Natural killer cell (primary cell): ENCODE data around the gene PTPRT. TPM values are rescaled to one million over a fixed set of nuclear protein-coding genes. Genes with fewer than 3 reads are reported as not detected.

ENCODE experiments used
- ATAC-seq, 3 donors: fragments of 150-1000 bp in 2 of 3; fragments of 200-7000 bp in 1 of 3; cut with Tn5 transposase; 1 replicate in 1 of 3; 2 replicates in 2 of 3; pipeline ENCODE4 v1.10.0; 2021; ENCODE audit warnings: mild to moderate bottlenecking in 2 of 3, moderate library complexity in 2 of 3
- DNase-seq, 2 donors: peaks; one replicate each; pipeline versions ENCODE4 v3.0.0 to v3.0.0-alpha.2; 2013 to 2021; ENCODE audit warnings: mixed read lengths in 1 of 2
- H3K27ac ChIP-seq: one replicate; pipeline ENCODE4 v1.5.1; 2013; ENCODE audit warnings: mild to moderate bottlenecking, low read length
- H3K27me3 ChIP-seq: one replicate; pipeline ENCODE4 v1.6.1; 2013; ENCODE audit warnings: low read length; ENCODE audit not compliant: control insufficient read depth, insufficient read depth
- H3K36me3 ChIP-seq: one replicate; pipeline ENCODE4 v1.6.1; 2013; ENCODE audit warnings: low read length; ENCODE audit not compliant: control insufficient read depth, insufficient read depth
- H3K4me1 ChIP-seq: one replicate; pipeline ENCODE4 v1.6.1; 2013; ENCODE audit warnings: low read length; ENCODE audit not compliant: control insufficient read depth, insufficient read depth
- H3K4me3 ChIP-seq: one replicate; pipeline ENCODE4 v1.5.1; 2013; ENCODE audit warnings: low read length
- H3K9me3 ChIP-seq: one replicate; pipeline ENCODE4 v1.6.1; 2013; ENCODE audit warnings: low read length; ENCODE audit not compliant: control insufficient read depth, insufficient read depth
- H3K27ac Mint-ChIP-seq, 2 donors: one replicate each; pipeline ENCODE4 v1.8.0; 2022; ENCODE audit warnings: mild to moderate bottlenecking in 2 of 2, mixed read lengths in 2 of 2, moderate library complexity in 1 of 2
- H3K27me3 Mint-ChIP-seq, 2 donors: one replicate each; pipeline ENCODE4 v1.8.0; 2022; ENCODE audit warnings: low read depth in 2 of 2, mixed read lengths in 2 of 2
- H3K36me3 Mint-ChIP-seq: one replicate; pipeline ENCODE4 v1.8.0; 2022; ENCODE audit warnings: mixed read lengths
- H3K4me1 Mint-ChIP-seq, 2 donors: one replicate each; pipeline ENCODE4 v1.8.0; 2022; ENCODE audit warnings: mixed read lengths in 2 of 2
- H3K4me3 Mint-ChIP-seq: one replicate; pipeline ENCODE4 v1.8.0; 2022; ENCODE audit warnings: mild to moderate bottlenecking, moderate library complexity, mixed read lengths
- H3K9me3 Mint-ChIP-seq, 2 donors: one replicate each; pipeline ENCODE4 v1.8.0; 2022; ENCODE audit warnings: mixed read lengths in 2 of 2
- WGBS: methylation state at CpG from one replicate; pipeline ENCODE4 v1.1.7; 2013; ENCODE audit warnings: missing lambda C conversion rate; ENCODE audit not compliant: insufficient coverage; 5-methylcytosine and 5-hydroxymethylcytosine counted together
- intact Hi-C: fragments of 100-400 bp; cut with micrococcal nuclease; formaldehyde crosslinking; loops from one replicate; pipeline ENCODE4 v1.14.2; 2022
- total RNA-seq, 4 donors: library from RNA; stranded (reverse); fragments of 120-200 nt in 1 of 4; gene quantifications; one replicate each; pipeline versions ENCODE4 v1.2.3 to v1.2.4, GENCODE V29; 2013 to 2022
- TF ChIP-seq, protein P1 (sequence below): fragments of 200-600 bp; IDR thresholded peaks from one replicate; pipeline ENCODE4 v1.8.0; 2022; ENCODE audit warnings: antibody characterized with exemption

PTPRT gene
- total RNA-seq, 3 donors from 2014 or later (not counting 1 experiment from before 2014, with no cell fraction given) = not detected

DNA sequence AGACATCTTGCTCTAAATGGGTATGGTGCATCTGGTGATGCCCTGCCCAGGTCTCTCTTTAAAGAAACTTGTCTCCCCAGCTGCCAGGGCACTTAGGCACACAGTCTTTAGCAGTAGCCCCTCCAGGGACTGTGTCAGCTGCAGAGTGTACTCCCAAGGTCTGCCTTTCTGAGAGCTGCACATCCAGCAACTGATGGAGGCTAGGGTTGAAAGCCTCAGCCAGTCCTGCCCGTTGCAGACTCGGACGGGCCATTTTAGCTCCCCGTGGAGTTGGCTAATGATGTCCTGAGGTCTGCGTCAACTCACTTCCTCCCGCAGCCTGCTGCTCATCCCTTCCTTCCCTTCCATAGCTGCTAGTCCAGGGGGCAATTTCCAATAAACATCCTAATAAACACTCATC lies 381.8 kb downstream of the PTPRT start:
- no peaks in the 10 kb centered on the region for H3K36me3 Mint-ChIP-seq
- H3K27me3 Mint-ChIP-seq = no peaks in the 10 kb centered on the region
- no peaks in the 10 kb centered on the region for H3K36me3 ChIP-seq
- H3K4me3 Mint-ChIP-seq = no peak overlapping the region
- peaks cover 4% of the 10 kb centered on the region for H3K9me3 ChIP-seq
- H3K4me3 ChIP-seq = no peak overlapping the region
- H3K4me1 Mint-ChIP-seq = no peaks in the 10 kb centered on the region
- H3K27ac Mint-ChIP-seq = no peak overlapping the region
- no peaks in the 10 kb centered on the region for H3K4me1 ChIP-seq
- no peaks in the 10 kb centered on the region for H3K27me3 ChIP-seq
- ATAC-seq (no peak), DNase-seq (no peak)
- H3K9me3 Mint-ChIP-seq = peaks cover 0 to 5% of the 10 kb centered on the region in 2 donors
- WGBS = 87% methylated on average over 6 of the region's 6 CpGs
- intact Hi-C loops = no loop called here
- H3K27ac ChIP-seq = no peak overlapping the region
- TF ChIP-seq, protein P1, sequence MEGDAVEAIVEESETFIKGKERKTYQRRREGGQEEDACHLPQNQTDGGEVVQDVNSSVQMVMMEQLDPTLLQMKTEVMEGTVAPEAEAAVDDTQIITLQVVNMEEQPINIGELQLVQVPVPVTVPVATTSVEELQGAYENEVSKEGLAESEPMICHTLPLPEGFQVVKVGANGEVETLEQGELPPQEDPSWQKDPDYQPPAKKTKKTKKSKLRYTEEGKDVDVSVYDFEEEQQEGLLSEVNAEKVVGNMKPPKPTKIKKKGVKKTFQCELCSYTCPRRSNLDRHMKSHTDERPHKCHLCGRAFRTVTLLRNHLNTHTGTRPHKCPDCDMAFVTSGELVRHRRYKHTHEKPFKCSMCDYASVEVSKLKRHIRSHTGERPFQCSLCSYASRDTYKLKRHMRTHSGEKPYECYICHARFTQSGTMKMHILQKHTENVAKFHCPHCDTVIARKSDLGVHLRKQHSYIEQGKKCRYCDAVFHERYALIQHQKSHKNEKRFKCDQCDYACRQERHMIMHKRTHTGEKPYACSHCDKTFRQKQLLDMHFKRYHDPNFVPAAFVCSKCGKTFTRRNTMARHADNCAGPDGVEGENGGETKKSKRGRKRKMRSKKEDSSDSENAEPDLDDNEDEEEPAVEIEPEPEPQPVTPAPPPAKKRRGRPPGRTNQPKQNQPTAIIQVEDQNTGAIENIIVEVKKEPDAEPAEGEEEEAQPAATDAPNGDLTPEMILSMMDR = no peak

DNA sequence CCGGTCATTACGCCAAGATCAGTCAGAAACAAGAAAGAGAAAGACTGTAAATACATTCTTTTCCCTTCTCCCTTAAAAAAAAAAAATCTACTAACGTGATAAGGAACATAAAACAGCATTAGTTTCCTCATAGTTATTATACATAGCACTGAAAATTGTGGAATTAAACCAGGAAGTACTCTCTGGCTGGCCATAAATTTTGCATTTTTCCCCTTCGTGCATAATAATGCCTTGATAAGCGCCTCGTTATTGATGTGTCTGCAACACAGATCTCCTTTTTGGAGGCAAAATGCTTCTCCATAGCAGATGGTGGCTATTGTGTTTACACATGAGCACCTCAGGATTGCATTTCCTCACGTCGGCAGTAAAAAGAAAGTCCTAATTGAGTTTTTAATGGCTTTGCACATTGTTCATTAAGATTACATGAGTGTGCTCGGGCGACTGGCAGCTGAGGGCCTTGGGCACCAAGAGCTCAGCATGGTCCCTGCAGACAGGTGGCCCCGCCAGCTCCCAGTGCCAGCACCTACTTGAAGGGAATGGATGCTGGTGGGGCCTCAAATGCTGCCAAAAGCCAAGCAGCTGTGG lies 394.5 kb downstream of the PTPRT start:
- no peaks in the 10 kb centered on the region for H3K36me3 Mint-ChIP-seq
- no peak overlapping the region for H3K4me3 ChIP-seq
- WGBS = 78% methylated on average over 11 of the region's 11 CpGs

GRCh38 chr20:42792052-42792451 lies 397.7 kb downstream of the PTPRT start:
- WGBS = 91% methylated on average over 1 of the region's 1 CpG
- ATAC-seq = no peak
- no peaks in the 10 kb centered on the region for H3K9me3 Mint-ChIP-seq
- no peak overlapping the region for H3K4me3 Mint-ChIP-seq
- Histone ChIP-seq H3K36me3 (no peaks in the 10 kb centered on the region), H3K9me3 (no peaks in the 10 kb centered on the region), H3K4me1 (no peaks in the 10 kb centered on the region), H3K4me3 (no peak overlapping the region), H3K27ac (no peak overlapping the region), H3K27me3 (no peaks in the 10 kb centered on the region)
- no peaks in the 10 kb centered on the region for H3K4me1 Mint-ChIP-seq
- H3K27me3 Mint-ChIP-seq = no peaks in the 10 kb centered on the region
- intact Hi-C loops = no loop called here
- H3K27ac Mint-ChIP-seq = no peak overlapping the region
- TF ChIP-seq, protein P1 = no peak
- H3K36me3 Mint-ChIP-seq = no peaks in the 10 kb centered on the region
- DNase-seq = no peak

More for the DNA sequence above, 394.5 kb downstream of the PTPRT start:
- no peaks in the 10 kb centered on the region for H3K27me3 Mint-ChIP-seq
- Histone ChIP-seq H3K9me3 (no peaks in the 10 kb centered on the region), H3K36me3 (no peaks in the 10 kb centered on the region), H3K27me3 (no peaks in the 10 kb centered on the region), H3K4me1 (no peaks in the 10 kb centered on the region), H3K27ac (no peak overlapping the region)
- ATAC-seq (no peak), DNase-seq (no peak)
- no peaks in the 10 kb centered on the region for H3K4me1 Mint-ChIP-seq
- no peak overlapping the region for H3K27ac Mint-ChIP-seq
- TF ChIP-seq, protein P1 = no peak
- H3K4me3 Mint-ChIP-seq = no peak overlapping the region
- peaks cover 0 to 4% of the 10 kb centered on the region in 2 donors for H3K9me3 Mint-ChIP-seq
- intact Hi-C loops = no loop called here

GRCh38 chr20:42790111-42790510 lies 399.6 kb downstream of the PTPRT start:
- TF ChIP-seq, protein P1 = no peak
- Histone ChIP-seq H3K27me3 (no peaks in the 10 kb centered on the region), H3K4me3 (no peak overlapping the region), H3K4me1 (no peaks in the 10 kb centered on the region), H3K36me3 (no peaks in the 10 kb centered on the region), H3K9me3 (no peaks in the 10 kb centered on the region), H3K27ac (no peak overlapping the region)
- no peaks in the 10 kb centered on the region for H3K4me1 Mint-ChIP-seq
- H3K27ac Mint-ChIP-seq = no peak overlapping the region
- intact Hi-C loops = no loop called here
- no peaks in the 10 kb centered on the region for H3K9me3 Mint-ChIP-seq
- DNase-seq (no peak), ATAC-seq (no peak)
- no peaks in the 10 kb centered on the region for H3K27me3 Mint-ChIP-seq
- H3K36me3 Mint-ChIP-seq = no peaks in the 10 kb centered on the region
- no peak overlapping the region for H3K4me3 Mint-ChIP-seq
- 28% methylated on average over 2 of the region's 2 CpGs for WGBS
